Stimulated activated naive CD8-positive, alpha-beta T cell treated with anti-CD3 and anti-CD28 coated beads, Interleukin-15, amount 100 ng/mL, for 72 hours (primary cell): ENCODE data around the gene CLEC16A.

Experiments used
- ATAC-seq: fragments of 150-1000 bp; cut with Tn5 transposase; 2 replicates; pipeline ENCODE4 v1.10.0; 2021; ENCODE audit warnings: mild to moderate bottlenecking, moderate library complexity
- DNase-seq, 2 donors: peaks; one replicate each; pipeline ENCODE4 v3.0.0; 2021 to 2022
- H3K27ac Mint-ChIP-seq, 2 donors: one replicate each; pipeline ENCODE4 v1.8.0; 2022; ENCODE audit warnings: mild to moderate bottlenecking in 2 of 2, mixed read lengths in 2 of 2, moderate library complexity in 2 of 2
- H3K27me3 Mint-ChIP-seq: one replicate; pipeline ENCODE4 v1.8.0; 2022; ENCODE audit warnings: mixed read lengths
- H3K4me1 Mint-ChIP-seq: one replicate; pipeline ENCODE4 v1.8.0; 2022; ENCODE audit warnings: mild to moderate bottlenecking, mixed read lengths
- H3K4me3 Mint-ChIP-seq, 2 donors: one replicate each; pipeline ENCODE4 v1.8.0; 2022; ENCODE audit warnings: mild to moderate bottlenecking in 2 of 2, mixed read lengths in 2 of 2, moderate library complexity in 1 of 2
- H3K9me3 Mint-ChIP-seq, 2 donors: one replicate each; pipeline ENCODE4 v1.8.0; 2022; ENCODE audit warnings: mixed read lengths in 2 of 2

CLEC16A gene

DNA sequence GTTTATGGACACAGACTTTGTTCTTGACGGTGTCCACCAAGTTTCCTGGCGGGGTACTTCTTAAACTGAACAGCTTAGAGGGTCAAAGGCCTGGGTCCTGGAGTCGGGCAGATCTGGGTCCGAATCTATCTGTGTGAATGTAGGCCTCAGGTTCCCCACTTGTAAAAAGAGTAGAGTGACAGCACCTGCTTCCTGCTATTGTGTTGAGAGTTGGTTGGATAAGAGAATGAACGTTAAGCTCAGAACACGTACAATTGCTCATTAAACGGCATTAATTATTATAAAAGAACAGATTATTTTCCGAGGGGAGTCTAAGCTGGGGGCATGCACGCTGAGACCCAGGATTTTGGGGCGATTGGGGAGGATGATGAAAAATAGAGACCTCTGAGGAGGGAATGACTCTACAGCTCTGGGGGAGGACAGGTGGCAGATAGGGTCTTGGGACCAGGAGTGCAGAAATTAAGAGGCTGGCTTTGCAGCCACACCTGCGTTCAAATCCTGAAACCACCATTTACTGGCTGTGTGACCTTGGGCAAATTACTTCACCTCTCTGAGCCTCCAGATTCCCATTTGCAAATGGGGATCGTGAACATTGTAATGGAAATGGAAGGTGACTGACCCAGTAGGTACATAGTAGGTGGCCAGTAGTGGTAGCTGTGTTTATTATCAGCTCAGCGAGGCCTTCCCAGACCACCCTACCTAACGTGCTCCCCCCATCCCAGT is 862 bp downstream of the CLEC16A start:
- Mint-ChIP-seq H3K27ac (peak overlapping the region; percentile 81 to 97), H3K4me1 (peaks cover 75% of the 10 kb centered on the region), H3K9me3 (no peaks in the 10 kb centered on the region), H3K27me3 (no peaks in the 10 kb centered on the region), H3K4me3 (peak overlapping the region; percentile 89 to 90)
- DNase-seq, result no peak
- no peak for ATAC-seq

- H3K27me3 Mint-ChIP-seq, result no peaks in the 10 kb centered on the region
- H3K9me3 Mint-ChIP-seq, result no peaks in the 10 kb centered on the region
- peaks cover 70% of the 10 kb centered on the region for H3K4me1 Mint-ChIP-seq
- ATAC-seq (no peak), DNase-seq (no peak)
- H3K4me3 Mint-ChIP-seq, result peak overlapping the region; percentile 12 to 90
- H3K27ac Mint-ChIP-seq, result no peak overlapping the region
Measured at GRCh38 chr16:10946308-10946707, 1.9 kb downstream of the CLEC16A start.

DNA sequence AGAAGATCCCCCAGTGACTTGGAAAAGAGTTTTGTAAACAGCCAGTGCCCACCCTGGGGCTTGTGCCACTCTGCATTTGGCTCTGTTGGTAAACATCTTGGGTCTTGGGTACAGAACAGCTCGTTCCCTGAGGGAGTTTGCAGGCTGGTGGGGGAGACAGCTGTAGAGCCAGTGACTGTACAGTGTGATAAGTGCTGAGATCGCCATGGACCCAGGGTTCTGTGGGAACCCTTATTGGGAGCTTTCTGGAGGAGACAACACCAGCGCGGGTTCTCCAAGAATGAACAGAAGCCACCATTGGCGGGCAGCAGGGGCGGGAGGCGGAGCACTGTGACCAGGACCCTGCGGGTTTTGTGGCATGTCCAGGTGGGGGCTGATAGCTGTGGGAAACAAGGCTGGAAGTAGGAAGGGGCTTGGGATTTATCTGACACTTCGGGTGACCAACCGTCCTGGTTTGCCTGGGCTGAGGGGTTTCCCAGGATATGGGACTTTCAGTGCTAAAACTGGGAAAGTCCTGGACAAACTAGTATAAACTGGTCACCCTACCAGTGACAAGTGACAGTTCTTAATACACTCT is 2.9 kb downstream of the CLEC16A start:
- H3K27ac Mint-ChIP-seq, result no peak overlapping the region
- ATAC-seq (no peak), DNase-seq (no peak)
- no peak overlapping the region for H3K4me3 Mint-ChIP-seq
- H3K4me1 Mint-ChIP-seq, result peaks cover 70% of the 10 kb centered on the region
- no peaks in the 10 kb centered on the region for H3K9me3 Mint-ChIP-seq
- no peaks in the 10 kb centered on the region for H3K27me3 Mint-ChIP-seq

- Mint-ChIP-seq H3K4me1 (peaks cover 69% of the 10 kb centered on the region), H3K27ac (peak overlapping the region; percentile 57 to 62), H3K4me3 (peak overlapping the region in 1 of 2 donors; percentile 50), H3K27me3 (no peaks in the 10 kb centered on the region), H3K9me3 (no peaks in the 10 kb centered on the region)
- ATAC-seq, result peak; percentile 84
- DNase-seq, result peak; percentile 52 to 61
Measured at GRCh38 chr16:10949424-10949970, 5.1 kb downstream of the CLEC16A start.

DNA sequence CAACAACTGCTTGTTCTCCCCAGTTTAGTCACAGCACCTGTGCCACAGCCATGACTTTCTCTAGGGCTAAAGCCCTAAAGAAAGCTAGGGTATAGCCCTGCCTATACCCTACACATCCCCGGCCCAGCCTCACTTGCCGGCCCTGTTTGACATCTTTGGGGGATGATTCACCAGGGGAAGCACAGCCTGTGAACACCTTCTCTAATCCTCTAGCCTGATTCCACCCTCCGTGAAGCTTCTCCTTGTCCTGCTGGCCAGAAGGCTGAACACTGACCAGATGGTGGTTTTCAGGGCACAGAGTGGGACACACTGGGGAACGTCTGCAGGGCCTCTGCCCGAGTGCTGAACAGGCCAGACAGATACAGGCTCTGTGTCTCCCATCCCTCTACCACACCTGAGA is 6.0 kb downstream of the CLEC16A start:
- no peak for DNase-seq
- ATAC-seq, result no peak
- Mint-ChIP-seq H3K27me3 (no peaks in the 10 kb centered on the region), H3K4me3 (no peak overlapping the region), H3K9me3 (no peaks in the 10 kb centered on the region), H3K27ac (peak overlapping the region in 1 of 2 donors; percentile 17), H3K4me1 (peaks cover 69% of the 10 kb centered on the region)

DNA sequence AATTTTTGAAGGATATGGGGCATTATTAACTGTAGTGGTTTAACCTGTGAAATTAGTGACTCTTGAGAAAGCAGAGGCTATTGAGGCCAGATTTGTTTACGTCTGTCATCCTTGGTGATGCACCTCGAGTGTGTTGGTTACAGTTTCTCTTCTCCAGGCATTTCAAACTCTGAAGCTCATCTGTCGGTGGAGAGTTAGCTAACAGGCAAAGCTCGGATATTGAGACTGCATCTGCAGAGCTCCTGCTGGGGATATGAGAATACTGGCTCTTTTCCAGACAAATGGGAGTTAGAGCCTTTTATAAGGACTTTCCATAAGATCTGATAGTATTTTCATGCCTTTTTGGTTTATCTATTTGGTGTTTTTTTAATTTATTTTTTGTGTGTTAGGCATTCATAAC is 6.7 kb downstream of the CLEC16A start:
- no peak overlapping the region for H3K4me3 Mint-ChIP-seq
- ATAC-seq, result no peak
- H3K9me3 Mint-ChIP-seq, result no peaks in the 10 kb centered on the region
- no peak overlapping the region for H3K27ac Mint-ChIP-seq
- peaks cover 68% of the 10 kb centered on the region for H3K4me1 Mint-ChIP-seq
- no peak for DNase-seq
- no peaks in the 10 kb centered on the region for H3K27me3 Mint-ChIP-seq

GRCh38 chr16:10954903-10955302 is 10.5 kb downstream of the CLEC16A start:
- peaks cover 60% of the 10 kb centered on the region for H3K4me1 Mint-ChIP-seq
- no peaks in the 10 kb centered on the region for H3K27me3 Mint-ChIP-seq
- H3K27ac Mint-ChIP-seq, result peak overlapping the region in 1 of 2 donors; percentile 89
- ATAC-seq (no peak), DNase-seq (no peak)
- H3K9me3 Mint-ChIP-seq, result no peaks in the 10 kb centered on the region
- H3K4me3 Mint-ChIP-seq, result peak overlapping the region in 1 of 2 donors; percentile 21

GRCh38 chr16:10957771-10958482 is 13.6 kb downstream of the CLEC16A start:
- peak overlapping the region; percentile 29 to 33 for H3K4me3 Mint-ChIP-seq
- peak in 1 of 2 donors; percentile 67 for DNase-seq
- H3K4me1 Mint-ChIP-seq, result peaks cover 48% of the 10 kb centered on the region

DNA sequence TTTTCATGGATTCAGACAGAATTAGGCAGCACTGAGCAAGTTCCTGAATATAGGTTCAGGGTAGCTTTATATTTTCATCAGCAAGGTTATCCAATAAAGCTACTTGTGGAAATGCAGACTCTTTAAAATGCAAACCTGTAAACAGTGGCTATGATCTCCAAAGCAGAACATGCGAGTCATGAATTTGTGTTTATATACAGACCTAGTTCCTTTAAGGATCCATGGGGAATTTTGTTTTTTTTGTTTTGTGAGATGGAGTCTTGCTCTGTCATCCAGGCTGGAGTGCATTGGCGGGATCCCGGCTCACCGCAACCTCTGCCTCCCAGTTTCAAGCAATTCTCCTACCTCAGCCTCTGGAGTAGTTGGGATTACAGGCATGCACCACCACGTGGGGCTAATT is 14.8 kb downstream of the CLEC16A start:
- H3K9me3 Mint-ChIP-seq, result no peaks in the 10 kb centered on the region
- no peak overlapping the region for H3K27ac Mint-ChIP-seq
- H3K4me1 Mint-ChIP-seq, result peaks cover 44% of the 10 kb centered on the region
- ATAC-seq (no peak), DNase-seq (no peak)
- no peak overlapping the region for H3K4me3 Mint-ChIP-seq
- no peaks in the 10 kb centered on the region for H3K27me3 Mint-ChIP-seq

More at GRCh38 chr16:10957771-10958482, 13.6 kb downstream of the CLEC16A start:
- Mint-ChIP-seq H3K27ac (peak overlapping the region; percentile 51 to 86), H3K27me3 (no peaks in the 10 kb centered on the region), H3K9me3 (no peaks in the 10 kb centered on the region)
- peak; percentile 90 for ATAC-seq

GRCh38 chr16:10961231-10961630 is 16.9 kb downstream of the CLEC16A start:
- Mint-ChIP-seq H3K4me3 (no peak overlapping the region), H3K27me3 (no peaks in the 10 kb centered on the region), H3K4me1 (peaks cover 47% of the 10 kb centered on the region), H3K9me3 (peaks cover 5 to 6% of the 10 kb centered on the region in 2 donors), H3K27ac (peak overlapping the region in 1 of 2 donors; percentile 61)
- no peak for DNase-seq
- no peak for ATAC-seq

DNA sequence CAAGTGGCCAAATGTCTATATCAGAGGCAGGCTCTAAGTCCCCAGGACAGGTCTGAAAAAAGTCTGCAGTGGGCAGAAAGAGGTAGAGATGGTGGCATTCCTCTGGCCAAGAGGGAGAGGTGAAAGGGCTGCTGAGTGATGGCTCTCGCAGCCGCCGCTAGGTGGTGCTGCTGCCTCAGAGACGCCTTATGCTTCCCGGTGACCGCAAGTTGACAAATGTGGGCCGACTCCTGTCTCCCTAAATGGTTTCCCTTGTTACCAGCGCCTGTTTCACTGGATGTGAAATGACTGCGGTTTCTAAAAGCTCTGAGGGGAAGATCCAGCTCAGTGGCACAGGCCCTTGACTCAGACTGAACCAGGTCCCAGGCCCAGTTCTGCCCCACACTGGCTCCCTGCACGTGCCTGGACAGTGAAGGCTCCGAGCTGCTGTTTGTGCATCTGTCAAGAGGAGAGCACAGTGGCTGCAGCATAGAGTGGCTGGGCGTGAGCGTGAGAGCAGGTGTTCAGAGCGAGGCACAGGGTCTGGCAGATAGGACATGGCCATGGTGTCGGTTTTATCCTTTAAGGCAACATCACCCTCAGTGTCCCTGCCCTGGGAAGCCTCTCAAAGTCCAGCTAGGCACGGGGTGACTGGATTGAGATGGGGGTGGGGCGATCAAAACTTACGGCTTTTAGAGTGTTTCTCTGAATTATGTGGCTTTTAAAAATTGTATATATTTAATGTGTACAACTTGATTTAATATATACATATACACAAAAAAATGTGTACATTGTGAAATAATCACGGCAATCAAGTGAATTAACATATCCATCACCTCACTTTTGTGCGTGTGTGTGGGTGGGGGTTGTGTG is 19.9 kb downstream of the CLEC16A start:
- Mint-ChIP-seq H3K27me3 (no peaks in the 10 kb centered on the region), H3K9me3 (peaks cover 8 to 10% of the 10 kb centered on the region in 2 donors), H3K27ac (peak overlapping the region; percentile 45 to 97), H3K4me1 (peaks cover 38% of the 10 kb centered on the region), H3K4me3 (peak overlapping the region; percentile 0 to 75)
- DNase-seq (peak; percentile 70 to 85), ATAC-seq (peak; percentile 47)

GRCh38 chr16:10964891-10965326 is 20.5 kb downstream of the CLEC16A start:
- peak in 1 of 2 donors; percentile 81 for DNase-seq
- H3K4me3 Mint-ChIP-seq, result peak overlapping the region; percentile 17 to 64
- H3K9me3 Mint-ChIP-seq, result peaks cover 8 to 10% of the 10 kb centered on the region in 2 donors
- ATAC-seq, result peak; percentile 84
- peaks cover 38% of the 10 kb centered on the region for H3K4me1 Mint-ChIP-seq
- peak overlapping the region; percentile 14 to 94 for H3K27ac Mint-ChIP-seq
- H3K27me3 Mint-ChIP-seq, result no peaks in the 10 kb centered on the region

DNA sequence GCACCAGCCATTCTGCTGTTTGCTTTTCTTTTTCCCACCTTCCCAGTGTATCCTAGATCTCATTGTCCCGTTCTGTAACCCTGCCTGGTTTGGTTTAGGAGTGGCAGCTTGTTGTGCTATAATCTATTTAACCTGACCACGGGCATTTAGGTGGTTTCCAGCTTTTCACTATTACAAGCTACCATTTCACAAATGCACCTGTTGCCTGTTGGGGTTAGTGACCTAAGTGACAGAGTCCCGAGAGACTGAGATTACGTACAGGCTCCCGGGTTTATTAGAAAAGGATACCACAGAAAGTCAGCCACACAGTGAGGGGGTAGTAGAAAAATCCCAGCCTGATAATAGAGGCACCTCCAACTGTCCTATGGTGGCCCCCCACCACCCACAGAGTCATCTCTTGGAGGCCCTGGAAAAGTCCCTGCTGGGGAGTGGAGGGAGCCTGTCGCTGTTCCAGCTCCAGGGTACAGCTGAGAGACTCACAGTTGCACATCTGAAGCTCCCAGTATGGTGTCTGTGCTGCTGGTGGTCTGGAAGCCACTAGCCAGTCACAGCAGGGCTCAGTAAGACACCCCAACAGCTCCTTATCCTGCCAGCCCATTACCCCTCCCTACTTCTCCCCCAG is 21.2 kb downstream of the CLEC16A start:
- H3K4me3 Mint-ChIP-seq, result peak overlapping the region; percentile 36 to 65
- peaks cover 38% of the 10 kb centered on the region for H3K4me1 Mint-ChIP-seq
- H3K27me3 Mint-ChIP-seq, result no peaks in the 10 kb centered on the region

GRCh38 chr16:10966129-10966528 is 21.8 kb downstream of the CLEC16A start:
- ATAC-seq (no peak), DNase-seq (no peak)
- peak overlapping the region; percentile 36 to 65 for H3K4me3 Mint-ChIP-seq
- no peaks in the 10 kb centered on the region for H3K27me3 Mint-ChIP-seq
- peaks cover 38% of the 10 kb centered on the region for H3K4me1 Mint-ChIP-seq
- peaks cover 8 to 10% of the 10 kb centered on the region in 2 donors for H3K9me3 Mint-ChIP-seq
- H3K27ac Mint-ChIP-seq, result peak overlapping the region; percentile 81 to 94

More for the DNA sequence above, 21.2 kb downstream of the CLEC16A start:
- peak in 1 of 2 donors; percentile 78 for DNase-seq
- Mint-ChIP-seq H3K27ac (peak overlapping the region; percentile 81 to 94), H3K9me3 (peaks cover 8 to 10% of the 10 kb centered on the region in 2 donors)
- ATAC-seq, result peak; percentile 84
